ENCODE data around the gene SRD5A1.
"Not testable (repeated sequence)": the region's sequence is repeated elsewhere in the genome, so short reads cannot be mapped to it uniquely, and the experiment has no call there.

The SRD5A1 gene

GRCh38 chr5:6638236-6638635 is 5.0 kb downstream of the SRD5A1 start:
- Histone ChIP-seq H3K79me2 (ENCODE audit: insufficient read depth, low read depth) (peaks cover 19% of the 10 kb centered on the region; the same call in 1 of the 2 replicates), H3K4me2 (no peak overlapping the region), H3K27me3 (ENCODE audit: insufficient read depth, low read depth) (no peaks in the 10 kb centered on the region), H3K27ac (no peak overlapping the region), H3K36me3 (ENCODE audit: insufficient read depth) (no peaks in the 10 kb centered on the region), H2AFZ (ENCODE audit: low read depth) (no peak overlapping the region), H3K4me1 (ENCODE audit: low read depth, poor library complexity, severe bottlenecking) (peaks cover 21% of the 10 kb centered on the region), H4K20me1 (ENCODE audit: insufficient read depth) (no peaks in the 10 kb centered on the region), H3K4me3 (IDR thresholded peaks at IDR 0.05; ENCODE audit: insufficient read depth, low read depth, low read length) (no peak overlapping the region), H3K9ac (no peak overlapping the region)
- TF ChIP-seq CTCF (conservative IDR thresholded peaks at IDR 0.05; ENCODE audit: low read depth, low read length): no peak

GRCh38 chr5:6642655-6643054 is 9.4 kb downstream of the SRD5A1 start:
- H3K4me3 ChIP-seq (IDR thresholded peaks at IDR 0.05; ENCODE audit: insufficient read depth, low read depth, low read length): no peak overlapping the region
- no peaks in the 10 kb centered on the region for H3K27me3 ChIP-seq (ENCODE audit: insufficient read depth, low read depth)
- H4K20me1 ChIP-seq (ENCODE audit: insufficient read depth): no peaks in the 10 kb centered on the region
- no peaks in the 10 kb centered on the region for H3K36me3 ChIP-seq (ENCODE audit: insufficient read depth)
- no peak overlapping the region for H2AFZ ChIP-seq (ENCODE audit: low read depth)
- no peaks in the 10 kb centered on the region for H3K79me2 ChIP-seq (ENCODE audit: insufficient read depth, low read depth)
- no peaks in the 10 kb centered on the region for H3K4me1 ChIP-seq (ENCODE audit: low read depth, poor library complexity, severe bottlenecking)
- no peak overlapping the region for H3K27ac ChIP-seq
- H3K4me2 ChIP-seq: no peak overlapping the region
- no peak for TF ChIP-seq CTCF (conservative IDR thresholded peaks at IDR 0.05; ENCODE audit: low read depth, low read length)
- H3K9ac ChIP-seq: no peak overlapping the region

- no peak overlapping the region for H3K27ac ChIP-seq
- H3K4me2 ChIP-seq: no peak overlapping the region
- H4K20me1 ChIP-seq (ENCODE audit: insufficient read depth): no peaks in the 10 kb centered on the region
- no peak for TF ChIP-seq CTCF (conservative IDR thresholded peaks at IDR 0.05; ENCODE audit: low read depth, low read length)
- no peaks in the 10 kb centered on the region for H3K4me1 ChIP-seq (ENCODE audit: low read depth, poor library complexity, severe bottlenecking)
- H3K9ac ChIP-seq: no peak overlapping the region
- H3K79me2 ChIP-seq (ENCODE audit: insufficient read depth, low read depth): no peaks in the 10 kb centered on the region
- no peaks in the 10 kb centered on the region for H3K36me3 ChIP-seq (ENCODE audit: insufficient read depth)
- H3K27me3 ChIP-seq (ENCODE audit: insufficient read depth, low read depth): no peaks in the 10 kb centered on the region
- H3K4me3 ChIP-seq (IDR thresholded peaks at IDR 0.05; ENCODE audit: insufficient read depth, low read depth, low read length): no peak overlapping the region
- H2AFZ ChIP-seq (ENCODE audit: low read depth): no peak overlapping the region
Measured at GRCh38 chr5:6644794-6645241, 11.6 kb downstream of the SRD5A1 start.

GRCh38 chr5:6645571-6646362 is 12.5 kb downstream of the SRD5A1 start:
- H3K27me3 ChIP-seq (ENCODE audit: insufficient read depth, low read depth); H3K4me2 ChIP-seq; H2AFZ ChIP-seq (ENCODE audit: low read depth); H4K20me1 ChIP-seq (ENCODE audit: insufficient read depth); H3K36me3 ChIP-seq (ENCODE audit: insufficient read depth); H3K27ac ChIP-seq; H3K79me2 ChIP-seq (ENCODE audit: insufficient read depth, low read depth); H3K4me3 ChIP-seq (IDR thresholded peaks at IDR 0.05; ENCODE audit: insufficient read depth, low read depth, low read length); H3K4me1 ChIP-seq (ENCODE audit: low read depth, poor library complexity, severe bottlenecking); H3K9ac ChIP-seq: not testable (repeated sequence)

GRCh38 chr5:6649186-6649585 is 15.9 kb downstream of the SRD5A1 start:
- no peak for TF ChIP-seq CTCF (conservative IDR thresholded peaks at IDR 0.05; ENCODE audit: low read depth, low read length)
- H3K4me1 ChIP-seq (ENCODE audit: low read depth, poor library complexity, severe bottlenecking): peaks cover 3% of the 10 kb centered on the region
- H3K4me3 ChIP-seq (IDR thresholded peaks at IDR 0.05; ENCODE audit: insufficient read depth, low read depth, low read length): no peak overlapping the region
- no peaks in the 10 kb centered on the region for H3K27me3 ChIP-seq (ENCODE audit: insufficient read depth, low read depth)
- no peak overlapping the region for H3K27ac ChIP-seq
- H2AFZ ChIP-seq (ENCODE audit: low read depth): no peak overlapping the region
- no peaks in the 10 kb centered on the region for H4K20me1 ChIP-seq (ENCODE audit: insufficient read depth)
- H3K4me2 ChIP-seq: no peak overlapping the region
- no peaks in the 10 kb centered on the region for H3K79me2 ChIP-seq (ENCODE audit: insufficient read depth, low read depth)
- H3K36me3 ChIP-seq (ENCODE audit: insufficient read depth): no peaks in the 10 kb centered on the region
- no peak overlapping the region for H3K9ac ChIP-seq
